ENCODE data around the gene IRAK1.

GRCh38 chrX:153963546-153963945 lies 56.2 kb downstream of the IRAK1 start:
- TF ChIP-seq CTCF (optimal IDR thresholded peaks at IDR 0.05 in 1 of 3, IDR thresholded peaks at IDR 0.05 in 1 of 3, conservative IDR thresholded peaks at IDR 0.05 in 1 of 3; ENCODE audit: extremely low read depth in 1 of 3, insufficient read depth in 2 of 3, low read length in 3 of 3), result no peak
- no peak for TF ChIP-seq EZH2 (IDR thresholded peaks at IDR 0.05; ENCODE audit: low read length)

Measured in keratinocyte (primary cell).